Thymus (tissue), 11 donors: ENCODE results near the gene GALNT11. TPM values are rescaled to one million over a fixed set of nuclear protein-coding genes. Genes with fewer than 3 reads are reported as not detected.

Source experiments
- DNase-seq, 9 donors: peaks; one replicate each; pipeline ENCODE4 v3.0.0-alpha.2; 2013; ENCODE audit warnings: low spot score in 9 of 9, low read depth in 6 of 9, missing footprints in 1 of 9
- H3K27ac ChIP-seq, 2 donors: one replicate each; pipeline ENCODE4 v1.5.1; 2013; ENCODE audit warnings: control low read depth in 1 of 2, low read depth in 1 of 2, low read length in 1 of 2, mild to moderate bottlenecking in 1 of 2, moderate library complexity in 1 of 2
- H3K27me3 ChIP-seq, 2 donors: one replicate each; pipeline ENCODE4 v1.5.1; 2013; ENCODE audit warnings: low read length in 1 of 2; ENCODE audit not compliant: control insufficient read depth in 2 of 2, insufficient read depth in 1 of 2
- H3K36me3 ChIP-seq, 2 donors: one replicate each; pipeline ENCODE4 v1.5.1; 2013; ENCODE audit warnings: low read length in 1 of 2, mild to moderate bottlenecking in 1 of 2, moderate library complexity in 1 of 2; ENCODE audit not compliant: control insufficient read depth in 2 of 2, insufficient read depth in 2 of 2
- H3K4me1 ChIP-seq, 2 donors: one replicate each; pipeline ENCODE4 v1.5.1; 2013; ENCODE audit warnings: low read length in 2 of 2; ENCODE audit not compliant: control insufficient read depth in 2 of 2, insufficient read depth in 2 of 2
- H3K4me3 ChIP-seq, 2 donors: one replicate each; pipeline ENCODE4 v1.5.1; 2013; ENCODE audit warnings: low read length in 2 of 2, control low read depth in 1 of 2, mild to moderate bottlenecking in 1 of 2
- H3K9me3 ChIP-seq, 2 donors: one replicate each; pipeline ENCODE4 v1.5.1; 2013; ENCODE audit warnings: low read length in 1 of 2, mild to moderate bottlenecking in 1 of 2; ENCODE audit not compliant: control insufficient read depth in 2 of 2, insufficient read depth in 1 of 2
- WGBS: extraction: QIAGEN DNeasy Blood & Tissue Kit; methylation state at CpG from one replicate; pipeline ENCODE4 v1.1.7; 2013; 5-methylcytosine and 5-hydroxymethylcytosine counted together
- polyA plus RNA-seq: library from polyadenylated mRNA; stranded (reverse); fragments of 200-250 nt; gene quantifications from one replicate; pipeline ENCODE4 v1.2.3, GENCODE V29; 2013
- total RNA-seq: library from RNA; stranded (reverse); fragments of 120-200 nt; gene quantifications from one replicate; pipeline ENCODE4 v1.2.4, GENCODE V29; 2013
- donor health status: healthy.

Gene GALNT11
- total and polyA plus RNA-seq, 2 donors, result 32.0 to 48.8 TPM

DNA sequence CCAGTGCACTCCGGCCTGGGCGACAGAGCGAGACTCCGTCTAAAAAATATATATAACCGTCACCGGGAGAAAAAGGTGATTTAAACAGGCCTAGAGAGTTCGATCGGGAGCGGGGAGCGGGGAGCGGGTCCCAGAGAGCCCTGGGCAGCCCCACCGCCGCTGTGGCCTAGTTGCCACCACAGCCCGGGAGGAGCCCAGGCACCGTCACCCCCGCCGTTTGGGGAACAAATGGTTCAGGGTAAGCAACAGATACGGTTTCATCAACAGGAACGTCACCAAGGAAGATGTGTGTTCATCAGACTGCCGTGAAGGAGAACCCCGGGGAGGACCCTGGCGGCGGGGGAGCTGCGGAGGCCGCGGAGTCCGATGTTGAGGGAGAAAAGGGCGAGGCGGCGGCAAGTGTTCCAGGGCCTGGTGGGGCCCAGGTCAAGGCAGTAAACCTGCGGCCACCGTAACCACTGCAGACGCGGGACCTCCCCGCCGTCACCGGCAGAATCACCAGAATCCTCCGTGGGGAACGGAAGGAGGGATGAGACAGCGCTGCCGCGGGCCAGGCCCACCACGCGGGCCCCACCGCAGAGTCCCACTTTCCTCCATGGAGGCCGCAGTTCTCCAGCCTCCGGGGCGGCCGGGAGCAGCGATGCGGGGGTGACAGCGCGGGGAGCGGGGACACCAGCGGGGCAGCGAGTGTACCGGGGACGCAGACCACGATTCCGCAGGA lies 103.4 kb downstream of the GALNT11 start:
- WGBS, result 97% methylated on average over 60 of the region's 60 CpGs
- no peaks in the 10 kb centered on the region for H3K27me3 ChIP-seq
- peaks cover 0 to 4% of the 10 kb centered on the region in 2 donors for H3K9me3 ChIP-seq
- no peak overlapping the region for H3K27ac ChIP-seq
- DNase-seq, result no peak
- H3K36me3 ChIP-seq, result peaks cover 44 to 77% of the 10 kb centered on the region in 2 donors
- H3K4me1 ChIP-seq, result no peaks in the 10 kb centered on the region
- no peak overlapping the region for H3K4me3 ChIP-seq

DNA sequence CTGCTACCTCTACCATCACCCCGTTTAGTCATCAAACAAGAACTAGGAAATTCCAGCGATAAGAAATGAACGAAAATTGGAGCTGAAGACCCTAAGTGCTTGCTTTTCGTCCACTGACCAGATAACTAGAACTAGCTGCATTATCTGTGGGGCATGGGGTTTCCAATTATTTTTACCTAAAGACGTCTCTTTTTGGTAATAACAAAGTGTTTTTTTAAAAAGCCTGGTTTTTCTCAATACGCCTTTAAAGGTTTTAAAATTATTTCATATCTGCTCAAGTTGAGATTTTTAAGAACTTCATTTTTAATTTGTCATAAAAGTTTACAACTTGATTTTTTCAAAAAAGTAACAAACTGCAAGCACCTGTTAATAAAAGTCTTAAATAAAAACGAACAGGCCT lies 104.2 kb downstream of the GALNT11 start:
- no peak overlapping the region for H3K27ac ChIP-seq
- no peak for DNase-seq
- no peaks in the 10 kb centered on the region for H3K9me3 ChIP-seq
- WGBS, result 98% methylated on average over 7 of the region's 7 CpGs
- no peaks in the 10 kb centered on the region for H3K27me3 ChIP-seq
- H3K4me1 ChIP-seq, result no peaks in the 10 kb centered on the region
- no peak overlapping the region for H3K4me3 ChIP-seq
- H3K36me3 ChIP-seq, result peaks cover 40 to 74% of the 10 kb centered on the region in 2 donors

DNA sequence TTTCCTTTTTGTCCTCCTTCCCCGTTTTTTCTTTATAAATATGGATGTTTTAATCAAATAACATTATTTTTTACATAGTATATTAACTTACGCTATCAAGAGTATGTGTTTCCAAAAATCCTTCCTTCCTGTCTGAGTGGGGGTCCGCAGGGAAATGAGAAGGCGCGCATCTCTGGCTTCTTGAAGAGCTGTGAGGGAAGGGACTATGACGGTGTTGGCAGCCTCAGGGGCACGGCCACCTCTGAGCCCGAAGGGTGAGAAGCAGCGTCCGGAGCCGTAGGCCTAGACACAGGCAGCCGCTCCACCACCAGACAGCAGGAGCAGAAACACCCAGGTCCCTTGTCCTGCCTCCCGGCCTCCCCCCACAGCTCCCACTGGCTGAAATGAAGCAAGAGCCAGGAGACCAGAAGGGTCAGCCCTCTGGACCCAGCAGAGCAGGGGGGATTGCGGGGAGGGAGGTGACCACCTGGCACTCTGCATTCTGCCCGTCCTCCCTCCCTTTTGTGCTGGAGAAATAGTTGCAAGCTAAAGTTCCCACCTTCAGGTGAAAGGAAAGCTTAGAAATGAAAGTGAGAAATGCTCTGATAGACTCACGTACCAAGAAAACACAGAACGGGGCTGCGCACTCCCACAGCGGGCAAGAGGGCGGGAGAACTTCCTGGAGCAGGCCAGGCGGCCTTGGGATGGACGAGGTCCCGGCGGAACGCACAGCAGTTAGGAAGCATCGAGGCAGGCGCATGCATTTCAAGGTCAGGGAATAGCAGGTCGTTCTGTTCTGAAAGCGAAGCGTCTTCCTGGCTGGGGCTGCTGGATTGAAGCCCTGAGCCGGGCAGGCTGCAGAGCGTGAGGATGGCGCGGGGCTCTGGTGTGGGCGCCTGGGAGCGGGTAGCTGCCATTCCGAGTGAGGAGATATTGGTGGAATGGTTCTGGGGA lies 105.5 kb downstream of the GALNT11 start:
- WGBS, result 98% methylated on average over 37 of the region's 37 CpGs
- Histone ChIP-seq H3K27ac (no peak overlapping the region), H3K4me1 (no peaks in the 10 kb centered on the region), H3K27me3 (no peaks in the 10 kb centered on the region), H3K4me3 (no peak overlapping the region), H3K9me3 (no peaks in the 10 kb centered on the region), H3K36me3 (peaks cover 40 to 64% of the 10 kb centered on the region in 2 donors)
- DNase-seq, result no peak

DNA sequence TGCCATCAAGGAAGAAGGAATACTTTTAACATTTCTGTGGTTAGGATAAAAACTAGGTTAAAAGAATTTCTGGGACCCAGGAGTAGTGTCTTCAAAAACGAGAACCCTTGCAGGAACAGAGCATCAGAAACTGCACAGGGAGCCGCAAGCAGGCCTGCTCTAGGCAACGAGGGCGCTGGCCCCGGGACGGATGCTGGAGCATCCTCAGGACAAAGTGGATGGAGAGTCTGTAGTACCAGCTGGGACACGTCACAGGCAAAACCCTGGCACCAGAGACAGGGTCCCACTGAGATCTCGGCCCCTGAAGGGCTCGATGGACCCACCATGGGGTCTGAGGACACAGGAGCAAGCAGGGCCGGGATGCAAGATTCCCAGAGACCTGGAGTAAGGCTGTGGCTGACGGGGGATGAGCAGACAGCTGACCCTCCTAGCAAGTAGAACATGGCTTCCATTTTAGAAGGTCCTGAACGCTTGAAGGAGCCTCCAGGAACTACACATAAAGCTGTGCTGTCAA lies 106.6 kb downstream of the GALNT11 start:
- DNase-seq, result no peak
- H3K4me3 ChIP-seq, result no peak overlapping the region
- 96% methylated on average over 12 of the region's 12 CpGs for WGBS
- no peaks in the 10 kb centered on the region for H3K4me1 ChIP-seq
- no peaks in the 10 kb centered on the region for H3K9me3 ChIP-seq
- no peak overlapping the region for H3K27ac ChIP-seq
- no peaks in the 10 kb centered on the region for H3K27me3 ChIP-seq
- H3K36me3 ChIP-seq, result peaks cover 43 to 63% of the 10 kb centered on the region in 2 donors

DNA sequence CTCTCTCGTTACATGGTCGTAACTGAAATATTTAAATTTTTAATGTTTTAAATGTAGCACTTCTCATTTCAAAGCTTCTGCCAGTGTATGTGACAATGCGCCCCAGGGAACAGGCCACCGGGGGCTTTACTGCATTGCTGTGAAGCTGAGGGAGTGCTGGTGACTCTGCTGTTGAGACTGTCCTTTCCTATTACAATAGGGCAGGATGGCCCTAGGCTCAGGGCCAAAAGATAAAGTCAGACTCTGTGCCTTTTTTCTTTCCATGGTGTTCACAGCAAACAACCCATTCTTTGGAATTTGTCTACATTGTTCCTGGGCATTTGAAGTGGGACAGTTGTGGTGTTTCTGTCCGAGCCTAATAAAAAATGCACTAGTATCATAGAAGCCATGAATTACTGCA lies 107.3 kb downstream of the GALNT11 start:
- no peak for DNase-seq
- Histone ChIP-seq H3K4me1 (no peaks in the 10 kb centered on the region), H3K36me3 (peaks cover 46 to 61% of the 10 kb centered on the region in 2 donors), H3K27ac (no peak overlapping the region), H3K27me3 (no peaks in the 10 kb centered on the region), H3K4me3 (no peak overlapping the region), H3K9me3 (no peaks in the 10 kb centered on the region)
- 98% methylated on average over 5 of the region's 5 CpGs for WGBS

DNA sequence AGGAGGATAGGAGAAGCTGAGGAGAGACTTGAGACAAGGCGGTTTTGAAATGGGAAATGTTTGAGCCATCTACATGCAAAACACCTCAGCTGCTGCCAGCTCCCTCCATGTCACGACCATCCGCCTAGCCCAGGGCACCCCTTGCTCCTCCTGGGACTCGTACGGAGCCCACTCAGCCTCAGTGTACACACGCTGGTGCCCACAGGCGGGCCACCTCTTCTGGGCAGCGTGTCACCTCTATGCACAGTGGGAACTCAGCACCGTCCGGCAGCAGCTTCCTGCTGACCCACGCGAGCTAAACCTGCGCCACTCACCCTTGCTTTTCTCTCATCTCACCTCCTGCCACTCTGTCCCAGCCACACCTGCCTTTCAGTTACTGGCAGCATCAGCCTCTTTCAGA lies 108.3 kb downstream of the GALNT11 start:
- no peak for DNase-seq
- H3K4me1 ChIP-seq, result no peaks in the 10 kb centered on the region
- 96% methylated on average over 13 of the region's 13 CpGs for WGBS
- no peak overlapping the region for H3K4me3 ChIP-seq
- no peak overlapping the region for H3K27ac ChIP-seq
- H3K36me3 ChIP-seq, result peaks cover 54 to 64% of the 10 kb centered on the region in 2 donors
- H3K27me3 ChIP-seq, result no peaks in the 10 kb centered on the region
- no peaks in the 10 kb centered on the region for H3K9me3 ChIP-seq

DNA sequence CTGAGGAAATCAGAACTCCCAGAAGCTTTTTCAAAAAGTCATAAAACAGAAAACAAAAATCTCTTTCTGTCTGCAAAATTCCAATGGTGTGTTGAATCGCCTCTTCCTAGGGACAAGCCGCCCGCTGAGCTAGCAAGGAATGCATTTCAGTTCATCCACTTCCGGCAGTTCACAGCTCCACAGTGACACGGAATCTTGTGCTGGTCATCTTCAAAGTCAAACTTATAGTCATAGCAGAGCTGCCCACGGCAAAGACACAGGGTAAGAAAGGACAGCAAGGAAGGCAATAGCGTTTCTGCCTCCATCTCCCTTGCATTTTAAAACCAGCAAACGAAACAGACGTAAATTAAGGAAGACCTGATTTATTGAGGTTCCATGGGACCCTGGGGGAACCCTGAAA lies 111.2 kb downstream of the GALNT11 start:
- H3K9me3 ChIP-seq, result no peaks in the 10 kb centered on the region
- 98% methylated on average over 9 of the region's 9 CpGs for WGBS
- DNase-seq, result no peak
- H3K4me3 ChIP-seq, result no peak overlapping the region
- H3K27me3 ChIP-seq, result no peaks in the 10 kb centered on the region
- no peaks in the 10 kb centered on the region for H3K4me1 ChIP-seq
- H3K27ac ChIP-seq, result no peak overlapping the region
- H3K36me3 ChIP-seq, result peaks cover 49 to 68% of the 10 kb centered on the region in 2 donors

DNA sequence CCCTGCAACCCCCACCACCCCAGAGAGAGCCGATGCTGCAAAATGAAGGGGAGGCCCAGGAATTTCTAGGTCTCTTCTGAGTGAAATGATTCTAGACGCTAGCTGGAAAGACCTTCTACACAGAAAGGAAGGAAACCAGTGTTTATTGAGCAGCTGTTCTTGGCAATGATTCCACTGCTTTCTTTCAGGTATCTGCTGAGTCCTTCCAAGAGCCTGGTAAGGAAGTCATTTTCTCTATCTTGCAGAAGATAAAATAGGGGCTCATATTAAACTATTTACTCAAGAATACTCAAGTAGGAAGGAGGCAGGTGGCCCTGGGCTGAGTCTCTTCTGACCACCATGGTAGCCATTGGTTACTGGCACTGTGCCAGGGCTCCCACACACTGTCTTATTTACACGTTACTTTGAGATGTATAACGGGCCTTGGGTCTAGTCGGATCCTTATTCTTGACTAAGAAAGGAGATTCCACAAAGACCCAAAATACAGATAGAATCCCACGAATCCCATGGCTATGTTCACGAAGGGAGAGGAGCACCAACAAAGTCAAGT lies 112.1 kb downstream of the GALNT11 start:
- Histone ChIP-seq H3K36me3 (peaks cover 43 to 64% of the 10 kb centered on the region in 2 donors), H3K4me1 (no peaks in the 10 kb centered on the region), H3K27ac (no peak overlapping the region), H3K27me3 (no peaks in the 10 kb centered on the region), H3K9me3 (no peaks in the 10 kb centered on the region), H3K4me3 (no peak overlapping the region)
- no peak for DNase-seq
- WGBS, result 96% methylated on average over 7 of the region's 7 CpGs

DNA sequence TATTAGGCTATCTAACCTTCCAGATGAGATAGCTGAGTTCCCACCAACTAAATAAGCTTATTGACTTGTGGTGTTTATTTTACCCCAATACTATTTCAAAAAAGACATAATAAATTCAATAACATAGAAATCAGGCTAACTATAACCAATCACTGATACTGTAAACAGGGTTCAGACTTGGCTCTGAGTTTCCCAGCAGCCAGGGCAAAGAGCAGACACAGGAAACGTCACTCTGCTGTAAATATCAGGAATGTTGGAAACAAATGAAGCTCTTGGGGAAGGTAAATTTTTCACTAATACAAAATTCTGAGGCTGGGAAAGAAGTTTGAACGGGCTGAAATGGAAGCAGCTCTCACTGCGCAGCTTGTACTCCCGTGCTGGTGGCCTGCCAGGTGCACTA lies 114.6 kb downstream of the GALNT11 start:
- H3K9me3 ChIP-seq, result no peaks in the 10 kb centered on the region
- H3K27me3 ChIP-seq, result no peaks in the 10 kb centered on the region
- H3K4me3 ChIP-seq, result no peak overlapping the region
- no peak for DNase-seq
- H3K27ac ChIP-seq, result no peak overlapping the region
- H3K4me1 ChIP-seq, result peaks cover 12 to 18% of the 10 kb centered on the region in 2 donors
- peaks cover 53 to 70% of the 10 kb centered on the region in 2 donors for H3K36me3 ChIP-seq
- WGBS, result 97% methylated on average over 4 of the region's 4 CpGs
